H1 (cell line): ENCODE measurements around the gene BBLN. TPM values are rescaled to one million over a fixed set of nuclear protein-coding genes. Genes with fewer than 3 reads are reported as not detected.

Experiments
- CTCF ChIA-PET: fragments of 300-600 bp; sonication (Branson Sonifier 250); formaldehyde crosslinking; loops from one replicate; lab custom pipeline; 2021; ENCODE audit not compliant: partially characterized antibody; lab: Charles Lee
- POLR2A ChIA-PET: fragments of 300-600 bp; sonication (Branson Sonifier 250); formaldehyde crosslinking; loops from one replicate; lab custom pipeline; 2021; ENCODE audit warnings: inconsistent platforms; ENCODE audit not compliant: partially characterized antibody; lab: Charles Lee
- DNase-seq, 2 experiments: peaks; one replicate each; pipeline versions ENCODE4 v3.0.0 to v3.0.0-alpha.2; 2010 to 2022; ENCODE audit warnings: low spot score in 2 of 2, low read depth in 1 of 2, mixed read lengths in 1 of 2
- FAIRE-seq: peaks from 2 replicates; lab custom pipeline; 2011; peaks lifted over from hg19 to GRCh38; lab: Jason Lieb, UNC
- H2AFZ ChIP-seq: 2 replicates; pipeline ENCODE4 v1.8.1; 2012; ENCODE audit warnings: low read length, inconsistent platforms
- H2AK5ac ChIP-seq: 2 replicates; pipeline ENCODE4 v1.6.1; 2013; ENCODE audit warnings: low read depth, low read length
- H2BK120ac ChIP-seq: replicated peaks from 2 replicates; pipeline ENCODE3; 2013; ENCODE audit warnings: low read depth, low read length, inconsistent platforms
- H2BK12ac ChIP-seq: 2 replicates; pipeline ENCODE4 v1.6.1; 2013; ENCODE audit warnings: low read depth, low read length
- H2BK15ac ChIP-seq: 2 replicates; pipeline ENCODE4 v1.6.1; 2013; ENCODE audit warnings: low read length
- H2BK20ac ChIP-seq: 2 replicates; pipeline ENCODE4 v1.6.1; 2013; ENCODE audit warnings: low read length
- H2BK5ac ChIP-seq: 2 replicates; pipeline ENCODE4 v1.6.1; 2013; ENCODE audit warnings: low read depth, low read length
- H3K14ac ChIP-seq: 2 replicates; pipeline ENCODE4 v1.6.1; 2013; ENCODE audit warnings: inconsistent platforms; ENCODE audit not compliant: insufficient read length
- H3K18ac ChIP-seq: 2 replicates; pipeline ENCODE4 v1.6.1; 2013; ENCODE audit warnings: low read length; ENCODE audit errors: extremely low read depth
- H3K23ac ChIP-seq: 2 replicates; pipeline ENCODE4 v1.6.1; 2013; ENCODE audit warnings: inconsistent platforms; ENCODE audit not compliant: insufficient read length
- H3K23me2 ChIP-seq: 2 replicates; pipeline ENCODE4 v1.6.1; 2013; ENCODE audit warnings: low read depth, low read length
- H3K27ac ChIP-seq: 2 replicates; pipeline ENCODE4 v1.6.1; 2011; ENCODE audit warnings: low read depth, low read length, inconsistent platforms
- H3K27me3 ChIP-seq, 4 experiments: replicated peaks in 1 of 4; 1 replicate in 1 of 4; 2 replicates in 3 of 4; pipeline versions ENCODE4 v1.6.1 to v1.8.1; 2011 to 2013; ENCODE audit warnings: low read length in 3 of 4, mild to moderate bottlenecking in 3 of 4, inconsistent platforms in 2 of 4, mixed read lengths in 2 of 4, moderate library complexity in 1 of 4; ENCODE audit not compliant: control insufficient read depth in 3 of 4, insufficient read depth in 3 of 4; ENCODE audit errors: extremely low read depth in 1 of 4
- H3K36me3 ChIP-seq, 4 experiments: 2 replicates each; pipeline versions ENCODE4 v1.6.1 to v1.8.1; 2011 to 2013; ENCODE audit warnings: mild to moderate bottlenecking in 4 of 4, low read length in 3 of 4, moderate library complexity in 2 of 4, control low read depth in 1 of 4, inconsistent platforms in 1 of 4; ENCODE audit not compliant: insufficient read depth in 4 of 4, control insufficient read depth in 2 of 4
- H3K4ac ChIP-seq: replicated peaks from 2 replicates; pipeline ENCODE3; 2013; ENCODE audit warnings: low read length, low read depth, mixed read lengths, inconsistent platforms; ENCODE audit not compliant: insufficient read length
- H3K4me1 ChIP-seq, 4 experiments: replicated peaks in 1 of 4; 1 replicate in 1 of 4; 2 replicates in 3 of 4; pipeline versions ENCODE4 v1.6.1 to v1.8.1; 2011 to 2013; ENCODE audit warnings: low read length in 3 of 4, inconsistent platforms in 2 of 4, mixed read lengths in 1 of 4; ENCODE audit not compliant: insufficient read depth in 4 of 4, control insufficient read depth in 3 of 4
- H3K4me2 ChIP-seq, 2 experiments: 2 replicates each; pipeline versions ENCODE4 v1.6.1 to v1.8.1; 2011 to 2013; ENCODE audit warnings: low read depth in 2 of 2, low read length in 2 of 2, control low read depth in 1 of 2, inconsistent platforms in 1 of 2, mild to moderate bottlenecking in 1 of 2; ENCODE audit not compliant: insufficient read depth in 1 of 2
- H3K4me3 ChIP-seq, 4 experiments: fragments of 200-600, 300-600 bp in 1 of 4; sonication (generic), shearing (Covaris generic), sonication (Bioruptor Twin) in 1 of 4; 2 replicates each; pipeline versions ENCODE4 v1.5.1 to v1.8.1; 2011 to 2016; ENCODE audit warnings: low read length in 4 of 4, low read depth in 3 of 4, control low read depth in 2 of 4, inconsistent platforms in 2 of 4, mild to moderate bottlenecking in 2 of 4, mixed read lengths in 1 of 4, moderate library complexity in 1 of 4; ENCODE audit not compliant: insufficient read depth in 2 of 4; ENCODE audit errors: extremely low read depth in 1 of 4
- H3K56ac ChIP-seq: replicated peaks from 2 replicates; pipeline ENCODE3; 2013; ENCODE audit warnings: low read depth, mild to moderate bottlenecking, mixed read lengths, low read length, inconsistent platforms; ENCODE audit not compliant: insufficient read length
- H3K79me1 ChIP-seq: 2 replicates; pipeline ENCODE4 v1.6.1; 2013; ENCODE audit warnings: low read depth, low read length, control low read depth
- H3K79me2 ChIP-seq, 2 experiments: 2 replicates each; pipeline versions ENCODE4 v1.6.1 to v1.8.1; 2012 to 2013; ENCODE audit warnings: low read length in 2 of 2, mild to moderate bottlenecking in 2 of 2, inconsistent platforms in 1 of 2; ENCODE audit not compliant: insufficient read depth in 2 of 2, control insufficient read depth in 1 of 2
- H3K9ac ChIP-seq, 4 experiments: replicated peaks in 1 of 4; 1 replicate in 1 of 4; 2 replicates in 3 of 4; pipeline versions ENCODE4 v1.6.1 to v1.8.1; 2011 to 2013; ENCODE audit warnings: low read depth in 3 of 4, low read length in 3 of 4, control low read depth in 2 of 4, mild to moderate bottlenecking in 2 of 4, moderate library complexity in 2 of 4, inconsistent platforms in 1 of 4; ENCODE audit errors: extremely low read depth in 1 of 4
- H3K9me3 ChIP-seq, 2 experiments: 2 replicates each; pipeline versions ENCODE4 v1.6.1 to v1.8.1; 2012 to 2013; ENCODE audit warnings: mild to moderate bottlenecking in 2 of 2, moderate library complexity in 2 of 2, control low read depth in 1 of 2, inconsistent platforms in 1 of 2, low read depth in 1 of 2, low read length in 1 of 2, mixed read lengths in 1 of 2; ENCODE audit not compliant: insufficient read depth in 2 of 2
- H4K20me1 ChIP-seq, 2 experiments: replicated peaks in 1 of 2; 2 replicates each; pipeline versions ENCODE3 to v1.8.1; 2011 to 2013; ENCODE audit warnings: inconsistent platforms in 2 of 2, low read length in 2 of 2, mild to moderate bottlenecking in 1 of 2; ENCODE audit not compliant: insufficient read depth in 2 of 2, control insufficient read depth in 1 of 2
- H4K5ac ChIP-seq: 2 replicates; pipeline ENCODE4 v1.6.1; 2013; ENCODE audit warnings: low read length, low read depth, mixed read lengths, inconsistent platforms; ENCODE audit not compliant: insufficient read length
- H4K8ac ChIP-seq: 2 replicates; pipeline ENCODE4 v1.8.0; 2013; ENCODE audit warnings: mild to moderate bottlenecking, moderate library complexity, low read length, inconsistent platforms; ENCODE audit not compliant: insufficient read depth; ENCODE audit errors: extremely low read depth
- H4K91ac ChIP-seq: replicated peaks from 2 replicates; pipeline ENCODE3; 2013; ENCODE audit warnings: low read length, mixed read lengths, inconsistent platforms; ENCODE audit not compliant: insufficient read length
- BACH1 ChIP-seq: IDR thresholded peaks from 2 replicates; pipeline ENCODE4 v1.6.1; 2012; ENCODE audit warnings: low read length, improper control_type of control experiment
- CHD2 ChIP-seq: IDR thresholded peaks from 2 replicates; pipeline ENCODE4 v1.6.1; 2012; ENCODE audit warnings: low read length, improper control_type of control experiment
- EGR1 ChIP-seq: IDR thresholded peaks from 2 replicates; pipeline ENCODE4 v1.6.1; 2011; ENCODE audit warnings: low read depth, low read length, borderline replicate concordance
- EP300 ChIP-seq, 2 experiments: IDR thresholded peaks; 1 replicate in 1 of 2; 2 replicates in 1 of 2; pipeline ENCODE4 v1.6.1; 2011 to 2012; ENCODE audit warnings: low read depth in 2 of 2, low read length in 2 of 2, mild to moderate bottlenecking in 2 of 2, borderline replicate concordance in 1 of 2, inconsistent platforms in 1 of 2, moderate library complexity in 1 of 2
- MAFK ChIP-seq: IDR thresholded peaks from 2 replicates; pipeline ENCODE4 v1.6.1; 2012; ENCODE audit warnings: low read depth, mild to moderate bottlenecking, improper control_type of control experiment, low read length
- SIRT6 ChIP-seq: IDR thresholded peaks from one replicate; pipeline ENCODE4 v1.7.1; 2012; ENCODE audit warnings: low read length, inconsistent platforms
- SP4 ChIP-seq: IDR thresholded peaks from 2 replicates; pipeline ENCODE4 v1.6.1; 2012; ENCODE audit warnings: low read length, inconsistent platforms
- TAF1 ChIP-seq: IDR thresholded peaks from 2 replicates; pipeline ENCODE4 v1.6.1; 2011; ENCODE audit warnings: mild to moderate bottlenecking, low read depth, low read length
- TEAD4 ChIP-seq: IDR thresholded peaks from 2 replicates; pipeline ENCODE4 v1.6.1; 2012; ENCODE audit warnings: low read depth, low read length, inconsistent platforms, mixed read lengths
- WGBS, 2 experiments: shearing (Covaris generic) in 1 of 2; methylation state at CpG; one replicate each; pipeline versions ENCODE4 v1.1.6 to v1.1.7; 2013 to 2015; ENCODE audit warnings: low lambda C conversion rate in 2 of 2, mixed read lengths in 2 of 2, inconsistent platforms in 1 of 2, low coverage in 1 of 2, missing lambda C conversion rate in 1 of 2; ENCODE audit not compliant: insufficient replicate concordance in 2 of 2, insufficient coverage in 1 of 2, insufficient read length in 1 of 2; ENCODE audit errors: extremely low coverage in 1 of 2, missing lambda C conversion rate in 1 of 2; 5-methylcytosine and 5-hydroxymethylcytosine counted together
- polyA plus RNA-seq, 7 experiments: library from polyadenylated mRNA; depleted of rRNA in 3 of 7; stranded (reverse) in 5 of 7; unstranded in 2 of 7; fragments of >200 nt in 5 of 7; fragments of 200-250 nt in 2 of 7; gene quantifications; 1 replicate in 5 of 7; 2 replicates in 1 of 7; 4 replicates in 1 of 7; pipeline versions ENCODE4 v1.2.1 to v1.2.3, GENCODE V29; 2011 to 2013; ENCODE audit warnings: missing spikeins in 2 of 7, mixed read lengths in 2 of 7
- total RNA-seq: library from RNA; stranded (reverse); fragmentation: NEBNext Ultra II Directional; extraction: Animal tissue kit (Norgen Biotek cat#: 25700); gene quantifications from 2 replicates; pipeline ENCODE4 v1.2.1, GENCODE V29; 2021
- TF ChIP-seq, protein P1 (sequence below): IDR thresholded peaks from 2 replicates; pipeline ENCODE4 v1.6.1; 2012; ENCODE audit warnings: inconsistent platforms

The BBLN gene
- total and polyA plus RNA-seq, 2 of the 8 experiments (the other 6 are each of a cell fraction or from before 2014, with no cell fraction given): 63.1 to 164 TPM

DNA sequence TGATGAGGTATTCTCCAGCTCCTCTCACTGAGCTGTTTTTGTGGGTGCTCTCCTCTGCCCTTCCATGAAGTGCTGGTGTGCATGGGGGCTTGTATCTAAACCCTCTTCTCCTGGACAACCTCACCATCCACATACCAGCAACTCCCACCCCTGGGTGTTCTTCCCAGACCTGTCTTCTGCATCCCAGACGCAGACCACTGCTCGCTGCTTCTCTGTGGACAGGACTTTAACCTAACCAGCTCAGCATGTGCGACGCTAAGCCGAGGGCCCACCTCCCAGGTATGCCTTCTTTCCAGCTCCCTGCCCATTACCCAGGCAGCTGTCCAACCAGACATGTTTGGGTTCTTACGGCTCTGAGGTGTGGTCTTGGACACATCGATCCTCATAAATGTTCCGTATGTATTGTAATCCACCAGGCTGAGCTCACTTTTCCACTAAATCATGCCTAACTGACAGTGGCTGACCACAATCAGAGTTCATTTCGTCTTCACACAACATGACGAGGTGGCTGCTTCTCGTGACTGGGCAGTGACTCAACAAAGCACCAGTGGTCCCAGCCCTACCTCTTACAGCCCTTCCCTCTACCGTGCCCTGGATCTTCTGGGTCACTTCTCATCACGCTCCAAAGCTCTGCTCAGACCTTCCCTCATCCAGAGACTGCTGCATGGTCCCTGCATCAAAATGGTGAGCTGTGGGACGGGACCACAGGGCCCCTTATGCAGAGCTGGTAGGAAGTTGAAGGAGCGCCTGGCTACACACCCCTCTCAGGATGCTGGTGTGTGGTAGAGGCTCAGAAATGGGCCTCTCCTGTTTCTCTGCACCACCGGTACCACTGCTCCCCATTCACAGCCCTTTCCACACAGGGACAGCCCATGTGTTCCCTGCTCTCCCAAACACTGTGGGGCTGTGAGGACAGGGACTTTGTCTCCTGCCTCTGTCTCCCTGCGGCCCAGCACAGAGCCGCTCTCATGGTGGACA is 23.0 kb upstream of the BBLN start:
- Histone ChIP-seq H3K56ac (no peak overlapping the region), H3K18ac (peak overlapping the region; percentile 32; the same call in 1 of the 2 replicates), H3K27me3 (no peaks in the 10 kb centered on the region), H2BK120ac (no peak overlapping the region), H3K14ac (no peak overlapping the region), H3K4ac (no peak overlapping the region), H3K27ac (no peak overlapping the region), H3K9ac (no peak overlapping the region), H2BK15ac (no peak overlapping the region), H3K23ac (no peak overlapping the region), H3K23me2 (no peaks in the 10 kb centered on the region), H3K4me3 (no peak overlapping the region), H3K4me1 (no peaks in the 10 kb centered on the region), H4K5ac (no peak overlapping the region), H3K36me3 (no peaks in the 10 kb centered on the region), H3K79me2 (no peaks in the 10 kb centered on the region), H2AFZ (no peak overlapping the region), H2AK5ac (no peak overlapping the region), H2BK12ac (peak overlapping the region; percentile 43; the same call in 1 of the 2 replicates), H3K79me1 (no peaks in the 10 kb centered on the region), H4K8ac (no peak overlapping the region), H2BK20ac (no peak overlapping the region), H4K91ac (no peak overlapping the region), H3K9me3 (no peaks in the 10 kb centered on the region), H3K4me2 (no peak overlapping the region), H2BK5ac (no peak overlapping the region), H4K20me1 (no peaks in the 10 kb centered on the region)
- FAIRE-seq (no peak), DNase-seq (no peak)
- CTCF ChIA-PET: interaction anchor here (0.8 to 2.3 kb wide), 5 partner anchors 9 to 67 kb away, joined by 3 to 11 read pairs (median 8); partner anchors contain the start of gene DNM1
- WGBS, 2 experiments: 88% methylated on average over 18 of the region's 18 CpGs; no CpG with 5 or more reads in 1 of the 2 experiments
- POLR2A ChIA-PET: interaction anchor here (0.9 to 1.5 kb wide), 4 partner anchors 9 to 37 kb away, joined by 3 to 6 read pairs (median 3); no protein-coding TSS in a partner anchor
- no peak for TF ChIP-seq EGR1
- TF ChIP-seq EP300 (IDR thresholded peaks at IDR 0.05; ENCODE audit: borderline replicate concordance in 1 of 2, low read depth in 2 of 2, low read length in 2 of 2): no peak
- TF ChIP-seq BACH1: no peak
- TF ChIP-seq TEAD4: no peak
- no peak for TF ChIP-seq TAF1
- no peak for TF ChIP-seq CHD2
- no peak for TF ChIP-seq SP4
- TF ChIP-seq, protein P1, sequence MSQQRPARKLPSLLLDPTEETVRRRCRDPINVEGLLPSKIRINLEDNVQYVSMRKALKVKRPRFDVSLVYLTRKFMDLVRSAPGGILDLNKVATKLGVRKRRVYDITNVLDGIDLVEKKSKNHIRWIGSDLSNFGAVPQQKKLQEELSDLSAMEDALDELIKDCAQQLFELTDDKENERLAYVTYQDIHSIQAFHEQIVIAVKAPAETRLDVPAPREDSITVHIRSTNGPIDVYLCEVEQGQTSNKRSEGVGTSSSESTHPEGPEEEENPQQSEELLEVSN: no peak
- no peak for TF ChIP-seq MAFK
- no peak for TF ChIP-seq SIRT6
